ENCODE measurements around the gene RFPL2. TPM values are rescaled to one million over a fixed set of nuclear protein-coding genes. Genes with fewer than 3 reads are reported as not detected.

The RFPL2 gene
- total RNA-seq, 1 experiment from 2014 or later = not detected

GRCh38 chr22:32177221-32177765 lies 27.6 kb downstream of the RFPL2 start:
- Histone ChIP-seq H3K4me1 (ENCODE audit: insufficient read depth, low read length) (no peaks in the 10 kb centered on the region), H3K9ac (ENCODE audit: low read length) (no peak overlapping the region), H3K9me2 (replicated peaks; ENCODE audit: low read length) (no peaks in the 10 kb centered on the region), H3K27ac (ENCODE audit: low read length) (no peak overlapping the region), H3K4me3 (ENCODE audit: low read length) (no peak overlapping the region), H3K4me2 (ENCODE audit: low read length) (no peak overlapping the region), H3K36me3 (ENCODE audit: low read depth, low read length) (no peaks in the 10 kb centered on the region), H3F3A (ENCODE audit: low read length, unreplicated experiment) (no peaks in the 10 kb centered on the region), H2AFZ (ENCODE audit: low read length) (no peak overlapping the region), H3K9me3 (ENCODE audit: low read length) (no peaks in the 10 kb centered on the region), H4K20me1 (ENCODE audit: low read length) (no peaks in the 10 kb centered on the region), H3K27me3 (ENCODE audit: low read length) (no peaks in the 10 kb centered on the region; the same call in 1 of the 2 replicates), H3K79me2 (ENCODE audit: low read length) (no peaks in the 10 kb centered on the region)
- no TSS peak for BruUV-seq (replicated peaks)
- peak; percentile 1 for DNase-seq
- intact Hi-C loops (cut with micrococcal nuclease) = no loop called here
- ChIA-PET POLR2A (ENCODE audit: unreplicated experiment) (no interaction called here), CTCF (no interaction called here)
- no peak for ATAC-seq
- no peak for TF ChIP-seq EZH2 (IDR thresholded peaks at IDR 0.05; ENCODE audit: low read length, unreplicated experiment)
- TF ChIP-seq EZH2phosphoT487 (IDR thresholded peaks at IDR 0.05; ENCODE audit: borderline replicate concordance, low read length) = no peak
- no peak for TF ChIP-seq CTCF (conservative IDR thresholded peaks at IDR 0.05; ENCODE audit: low read depth, low read length)

- TF ChIP-seq CTCF (conservative IDR thresholded peaks at IDR 0.05; ENCODE audit: low read depth, low read length) (no peak), EZH2phosphoT487 (IDR thresholded peaks at IDR 0.05; ENCODE audit: borderline replicate concordance, low read length) (no peak), EZH2 (IDR thresholded peaks at IDR 0.05; ENCODE audit: low read length, unreplicated experiment) (no peak)
- POLR2A ChIA-PET (ENCODE audit: unreplicated experiment) = no interaction called here
- BruUV-seq (replicated peaks) = no TSS peak
These were observed 28.9 kb downstream of the RFPL2 start for GRCh38 chr22:32175683-32176644.

GRCh38 chr22:32175115-32175514 lies 29.8 kb downstream of the RFPL2 start:
- no TSS peak for BruUV-seq (replicated peaks)
- no peak overlapping the region for H3K27ac ChIP-seq (ENCODE audit: low read length)
- no peaks in the 10 kb centered on the region for H3K36me3 ChIP-seq (ENCODE audit: low read depth, low read length)
- ATAC-seq (no peak), DNase-seq (no peak)
- H3K9me3 ChIP-seq (ENCODE audit: low read length) = no peaks in the 10 kb centered on the region
- CTCF ChIA-PET = no interaction called here
- H2AFZ ChIP-seq (ENCODE audit: low read length) = no peak overlapping the region
- no peak overlapping the region for H3K9ac ChIP-seq (ENCODE audit: low read length)
- no peaks in the 10 kb centered on the region for H3K27me3 ChIP-seq (ENCODE audit: low read length)
- H3F3A ChIP-seq (ENCODE audit: low read length, unreplicated experiment) = no peaks in the 10 kb centered on the region
- no peak overlapping the region for H3K4me2 ChIP-seq (ENCODE audit: low read length)
- no peaks in the 10 kb centered on the region for H3K79me2 ChIP-seq (ENCODE audit: low read length)
- intact Hi-C loops (cut with micrococcal nuclease) = no loop called here
- POLR2A ChIA-PET (ENCODE audit: unreplicated experiment) = no interaction called here
- TF ChIP-seq EZH2 (IDR thresholded peaks at IDR 0.05; ENCODE audit: low read length, unreplicated experiment) (no peak), CTCF (conservative IDR thresholded peaks at IDR 0.05; ENCODE audit: low read depth, low read length) (no peak), EZH2phosphoT487 (IDR thresholded peaks at IDR 0.05; ENCODE audit: borderline replicate concordance, low read length) (no peak)
- no peaks in the 10 kb centered on the region for H3K4me1 ChIP-seq (ENCODE audit: insufficient read depth, low read length)
- no peak overlapping the region for H3K4me3 ChIP-seq (ENCODE audit: low read length)
- H3K9me2 ChIP-seq (replicated peaks; ENCODE audit: low read length) = no peaks in the 10 kb centered on the region
- no peaks in the 10 kb centered on the region for H4K20me1 ChIP-seq (ENCODE audit: low read length)

More at GRCh38 chr22:32175683-32176644, 28.9 kb downstream of the RFPL2 start:
- Histone ChIP-seq H3K9me3 (ENCODE audit: low read length) (no peaks in the 10 kb centered on the region), H3K27ac (ENCODE audit: low read length) (no peak overlapping the region), H3K79me2 (ENCODE audit: low read length) (no peaks in the 10 kb centered on the region), H3K4me2 (ENCODE audit: low read length) (no peak overlapping the region), H3K9me2 (replicated peaks; ENCODE audit: low read length) (no peaks in the 10 kb centered on the region), H2AFZ (ENCODE audit: low read length) (no peak overlapping the region), H3K9ac (ENCODE audit: low read length) (no peak overlapping the region), H3K4me1 (ENCODE audit: insufficient read depth, low read length) (no peaks in the 10 kb centered on the region), H3K4me3 (ENCODE audit: low read length) (no peak overlapping the region), H4K20me1 (ENCODE audit: low read length) (no peaks in the 10 kb centered on the region), H3K27me3 (ENCODE audit: low read length) (no peaks in the 10 kb centered on the region; the same call in 1 of the 2 replicates), H3F3A (ENCODE audit: low read length, unreplicated experiment) (no peaks in the 10 kb centered on the region), H3K36me3 (ENCODE audit: low read depth, low read length) (no peaks in the 10 kb centered on the region)
- DNase-seq (no peak), ATAC-seq (no peak)
- intact Hi-C loops (cut with micrococcal nuclease) = no loop called here
- CTCF ChIA-PET = no interaction called here

Data from PC-3 (cell line).